ENCODE results near the gene SMYD2.

- TF ChIP-seq, protein P1, sequence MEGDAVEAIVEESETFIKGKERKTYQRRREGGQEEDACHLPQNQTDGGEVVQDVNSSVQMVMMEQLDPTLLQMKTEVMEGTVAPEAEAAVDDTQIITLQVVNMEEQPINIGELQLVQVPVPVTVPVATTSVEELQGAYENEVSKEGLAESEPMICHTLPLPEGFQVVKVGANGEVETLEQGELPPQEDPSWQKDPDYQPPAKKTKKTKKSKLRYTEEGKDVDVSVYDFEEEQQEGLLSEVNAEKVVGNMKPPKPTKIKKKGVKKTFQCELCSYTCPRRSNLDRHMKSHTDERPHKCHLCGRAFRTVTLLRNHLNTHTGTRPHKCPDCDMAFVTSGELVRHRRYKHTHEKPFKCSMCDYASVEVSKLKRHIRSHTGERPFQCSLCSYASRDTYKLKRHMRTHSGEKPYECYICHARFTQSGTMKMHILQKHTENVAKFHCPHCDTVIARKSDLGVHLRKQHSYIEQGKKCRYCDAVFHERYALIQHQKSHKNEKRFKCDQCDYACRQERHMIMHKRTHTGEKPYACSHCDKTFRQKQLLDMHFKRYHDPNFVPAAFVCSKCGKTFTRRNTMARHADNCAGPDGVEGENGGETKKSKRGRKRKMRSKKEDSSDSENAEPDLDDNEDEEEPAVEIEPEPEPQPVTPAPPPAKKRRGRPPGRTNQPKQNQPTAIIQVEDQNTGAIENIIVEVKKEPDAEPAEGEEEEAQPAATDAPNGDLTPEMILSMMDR (IDR thresholded peaks at IDR 0.05): no peak
- no peak for TF ChIP-seq POLR2A (IDR thresholded peaks at IDR 0.05)
Measured at GRCh38 chr1:214271995-214272731, 8.8 kb upstream of the SMYD2 start.
